Loucy (cell line): ENCODE data around the gene TCF15.

Experiments used
- CTCF ChIP-seq: fragments of 200-600 bp; sonication (generic); conservative IDR thresholded peaks from 2 replicates; pipeline ENCODE4 v1.5.1; 2014; ENCODE audit warnings: mild to moderate bottlenecking, antibody characterized with exemption, low read length
- EZH2phosphoT487 ChIP-seq: fragments of 200-600 bp; IDR thresholded peaks from 2 replicates; pipeline ENCODE4 v1.6.1; 2018; ENCODE audit warnings: antibody characterized with exemption, mild to moderate bottlenecking, moderate library complexity, borderline replicate concordance

- TF ChIP-seq EZH2phosphoT487, result no peak
- no peak for TF ChIP-seq CTCF
These were observed 16.5 kb upstream of the TCF15 start for GRCh38 chr20:626579-626978.
